Activated CD4-positive, alpha-beta T cell treated with anti-CD3 and anti-CD28 coated beads for 1 hour (primary cell): ENCODE data around the gene FXYD7.
"Not testable (repeated sequence)": the region's sequence is repeated elsewhere in the genome, so short reads cannot be mapped to it uniquely, and the experiment has no call there.

Experiments used
- DNase-seq: peaks from one replicate; pipeline ENCODE4 v3.0.0-alpha.2; 2020

Gene FXYD7, protein sequence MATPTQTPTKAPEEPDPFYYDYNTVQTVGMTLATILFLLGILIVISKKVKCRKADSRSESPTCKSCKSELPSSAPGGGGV

DNA sequence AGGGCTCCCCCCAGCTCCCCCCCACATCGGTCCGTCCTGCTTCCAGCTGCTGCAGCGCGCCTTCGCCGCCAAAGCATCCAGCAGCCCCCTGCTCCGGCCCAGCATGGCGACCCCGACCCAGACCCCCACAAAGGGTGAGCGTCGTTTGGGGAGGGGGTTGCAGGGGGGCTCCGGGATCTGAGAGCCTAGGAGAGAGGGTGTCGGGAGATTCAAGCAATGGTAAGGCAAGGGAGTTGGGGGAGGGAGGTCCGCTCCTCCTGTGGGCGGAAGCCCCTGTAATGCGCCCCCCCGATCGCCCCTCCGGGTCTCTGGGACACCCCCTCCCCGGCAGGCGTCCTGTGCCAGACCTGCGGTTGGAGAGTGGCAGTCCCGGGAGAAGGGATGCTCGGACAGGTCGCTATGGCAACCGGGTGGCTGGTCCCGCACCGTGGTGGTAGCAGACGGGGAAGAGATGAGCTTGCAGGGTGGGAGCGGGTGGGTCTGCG, at the start of gene FXYD7:
Gene FXYD7 (plus strand): TSS at position 25 of the 485 bp plus-strand sequence. CDS start 79 bp downstream, at position 104.
- no peak for DNase-seq

DNA sequence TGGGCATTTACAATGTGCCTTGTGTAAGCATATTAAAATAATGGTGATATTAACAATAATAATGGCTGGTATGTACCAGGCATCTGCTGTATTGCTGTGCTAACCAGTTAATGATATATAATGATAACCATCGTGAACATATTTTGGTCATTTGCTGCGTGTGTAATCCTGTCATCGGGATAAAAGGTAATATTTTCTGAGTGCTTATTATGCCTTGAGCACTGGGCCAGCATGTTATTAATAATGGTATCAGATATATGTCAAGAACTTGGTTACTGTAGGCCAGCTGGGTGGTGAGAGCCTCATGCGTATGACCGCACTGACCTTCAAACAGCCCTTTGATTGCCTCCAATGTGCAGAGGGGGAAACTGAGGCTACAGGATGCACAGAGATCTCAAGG, 49.6 kb upstream of the FXYD7 start:
- no peak for DNase-seq

DNA sequence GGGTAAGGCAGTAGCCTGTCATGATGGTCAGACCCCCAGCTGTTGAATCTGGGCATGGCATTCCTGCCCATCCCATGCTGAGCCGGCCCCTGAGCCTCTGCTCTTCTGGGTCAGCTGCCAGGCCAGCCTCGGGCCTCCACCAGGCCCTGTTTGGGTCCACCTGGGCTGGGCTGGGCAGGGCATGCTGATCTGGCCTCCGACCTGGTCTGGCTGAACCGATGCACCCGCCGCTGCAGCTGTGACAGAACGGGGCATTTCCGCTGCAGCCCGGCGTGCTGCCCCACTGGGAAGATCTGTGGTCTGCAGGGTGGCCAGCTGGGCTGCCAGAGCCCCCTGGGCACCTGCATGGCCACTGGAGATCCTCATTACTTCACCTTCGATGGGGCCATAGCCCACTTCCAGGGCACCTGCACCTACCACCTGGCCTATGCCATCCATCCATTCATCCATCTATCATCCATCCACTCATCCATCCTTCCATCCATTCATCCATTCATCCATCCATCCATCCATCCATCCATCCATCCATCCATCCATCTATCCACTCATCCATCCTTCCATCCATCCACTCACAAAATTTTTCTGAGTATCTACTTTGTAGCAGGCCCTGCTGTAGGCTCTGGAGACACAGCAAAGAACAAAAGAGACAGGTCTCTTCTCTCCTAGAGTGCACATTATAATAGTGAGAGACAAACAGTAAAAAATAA, 49.0 kb upstream of the FXYD7 start:
- no peak for DNase-seq

DNA sequence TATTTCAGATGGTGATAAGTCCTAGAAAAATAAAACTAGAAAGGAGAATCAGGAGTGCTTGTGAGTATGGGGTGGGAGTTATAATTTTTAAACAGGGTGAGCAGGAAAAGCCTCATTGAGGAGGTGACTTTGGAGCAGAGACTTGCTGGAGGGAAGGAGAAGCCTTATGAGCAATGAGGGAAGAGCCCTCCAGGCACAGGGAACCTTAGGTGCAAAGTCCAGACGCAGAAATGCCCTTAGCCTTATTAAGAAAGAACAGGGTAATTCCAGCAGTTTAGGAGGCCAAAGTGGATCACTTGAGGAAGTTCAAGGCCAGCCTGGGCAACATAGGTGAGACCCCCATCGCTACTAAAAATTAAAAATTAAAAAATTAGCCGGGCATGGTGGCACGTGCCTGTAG, 48.4 kb upstream of the FXYD7 start:
- no peak for DNase-seq

DNA sequence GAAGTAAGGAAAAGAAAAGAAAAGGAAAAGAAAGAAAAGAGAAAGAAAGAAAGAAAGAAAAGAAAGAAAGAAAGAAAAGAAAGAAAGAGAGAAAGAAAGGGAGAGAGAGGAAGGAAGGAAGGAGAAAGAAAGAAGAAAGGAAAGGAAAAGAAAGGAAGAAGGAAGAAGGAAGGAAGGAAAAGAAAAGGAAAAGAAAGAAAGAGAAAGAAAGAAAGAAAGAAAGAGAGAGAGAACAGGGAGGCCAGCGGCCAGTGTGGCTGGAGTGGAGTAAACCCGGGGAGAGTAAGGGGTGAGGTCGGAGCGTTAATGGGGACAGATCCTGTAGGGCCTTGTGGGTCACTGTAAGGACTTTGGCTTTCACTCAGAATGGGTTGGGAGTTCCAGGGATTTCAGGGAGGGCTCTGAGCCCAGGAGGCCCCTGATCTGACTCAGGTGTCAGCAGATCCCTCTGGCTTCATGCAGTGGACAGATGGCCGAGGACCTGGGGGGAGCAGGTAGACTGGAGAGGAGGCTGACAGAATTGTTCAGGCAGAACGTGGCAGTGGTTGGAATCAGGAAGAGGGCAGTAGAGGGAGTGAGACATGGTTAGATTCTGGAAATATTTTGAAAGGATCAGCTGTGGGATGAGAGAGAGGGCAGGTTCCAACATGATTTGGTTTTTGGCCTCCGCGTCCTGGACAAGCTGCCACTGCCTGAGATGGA, 47.2 kb upstream of the FXYD7 start:
- no peak for DNase-seq

DNA sequence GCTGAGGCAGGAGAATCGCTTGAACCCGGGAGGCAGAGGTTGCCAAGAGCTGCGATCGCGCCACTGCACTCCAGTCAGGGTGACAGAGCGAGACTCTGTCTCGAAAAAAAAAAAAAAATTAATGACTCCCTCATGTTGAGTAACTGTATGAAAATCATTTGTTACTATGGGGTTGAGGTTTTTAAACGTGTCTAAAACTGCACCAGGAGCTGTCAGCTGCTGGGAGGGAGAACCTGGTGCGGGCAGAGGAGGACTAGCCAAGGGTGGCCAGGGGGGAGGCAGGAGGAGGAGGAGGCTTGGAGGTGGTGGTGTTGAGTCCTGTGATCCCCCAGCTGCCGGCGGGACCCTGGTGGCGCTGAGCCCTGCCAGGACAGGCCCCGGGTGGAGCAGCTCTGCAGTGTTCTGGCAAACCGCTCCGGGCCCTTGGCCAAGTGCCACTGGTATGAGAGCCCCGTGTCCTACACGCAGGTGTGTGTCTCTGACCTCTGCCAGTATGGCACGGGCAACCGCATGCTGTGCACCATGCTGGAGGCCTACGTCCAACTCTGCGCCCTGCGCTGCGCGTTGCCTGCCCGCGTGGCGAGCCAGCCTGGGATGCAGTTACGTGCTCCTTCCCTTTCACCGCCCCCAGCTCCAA, 44.5 kb upstream of the FXYD7 start:
- no peak for DNase-seq

DNA sequence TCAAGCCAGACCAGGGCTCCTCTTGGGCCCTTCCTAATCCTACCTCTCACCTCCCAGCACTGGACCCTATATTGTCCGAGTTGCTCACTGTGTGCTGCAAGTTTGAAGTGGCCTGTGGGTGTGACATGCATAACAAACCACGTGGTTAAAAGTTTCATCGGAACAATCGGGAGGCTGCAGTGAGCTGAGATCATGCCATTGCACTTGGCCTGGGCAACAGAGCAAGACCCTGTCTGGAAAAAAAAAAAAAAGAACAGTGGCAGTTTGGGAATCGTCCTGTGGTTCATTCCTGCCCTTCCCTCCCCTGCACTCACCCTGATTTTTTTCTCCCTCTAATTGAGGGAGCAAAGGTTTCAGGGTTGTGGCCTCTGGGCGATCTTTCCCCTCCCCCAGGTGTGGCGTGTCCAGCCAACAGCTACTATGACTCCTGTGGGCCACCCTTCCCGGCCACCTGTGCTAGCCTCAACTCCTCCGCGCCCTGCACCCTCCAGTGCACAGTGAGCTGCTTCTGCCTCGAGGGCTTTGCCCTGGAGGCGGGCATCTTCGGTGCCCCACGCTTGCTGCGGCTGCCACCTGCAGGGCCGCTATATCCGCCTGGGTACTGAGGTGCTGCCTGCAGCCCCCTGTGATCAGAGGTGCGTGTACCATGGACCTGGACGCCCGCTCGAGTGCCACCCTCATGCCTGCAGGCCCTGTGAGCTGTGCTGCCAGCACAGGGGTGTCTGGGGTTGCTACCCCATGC, 43.7 kb upstream of the FXYD7 start:
- DNase-seq = no peak

DNA sequence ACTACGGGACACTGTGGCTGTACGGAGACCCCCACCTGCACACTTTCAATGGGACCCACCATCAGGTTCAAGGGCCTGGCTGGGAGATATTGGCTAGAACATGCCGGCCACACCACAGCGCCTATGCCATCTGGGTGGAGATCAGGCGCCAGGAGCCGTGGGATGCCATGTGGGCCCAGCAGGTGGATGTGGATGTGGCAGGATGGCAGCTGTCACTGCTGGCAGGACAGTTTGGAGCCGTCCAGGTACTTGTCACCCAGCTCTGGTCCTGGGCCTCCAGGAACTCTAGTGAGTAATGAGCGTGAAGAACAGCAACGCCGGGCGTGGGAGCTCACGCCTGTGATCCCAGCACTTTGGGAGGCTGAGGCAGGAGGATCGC, 43.2 kb upstream of the FXYD7 start:
- no peak for DNase-seq

DNA sequence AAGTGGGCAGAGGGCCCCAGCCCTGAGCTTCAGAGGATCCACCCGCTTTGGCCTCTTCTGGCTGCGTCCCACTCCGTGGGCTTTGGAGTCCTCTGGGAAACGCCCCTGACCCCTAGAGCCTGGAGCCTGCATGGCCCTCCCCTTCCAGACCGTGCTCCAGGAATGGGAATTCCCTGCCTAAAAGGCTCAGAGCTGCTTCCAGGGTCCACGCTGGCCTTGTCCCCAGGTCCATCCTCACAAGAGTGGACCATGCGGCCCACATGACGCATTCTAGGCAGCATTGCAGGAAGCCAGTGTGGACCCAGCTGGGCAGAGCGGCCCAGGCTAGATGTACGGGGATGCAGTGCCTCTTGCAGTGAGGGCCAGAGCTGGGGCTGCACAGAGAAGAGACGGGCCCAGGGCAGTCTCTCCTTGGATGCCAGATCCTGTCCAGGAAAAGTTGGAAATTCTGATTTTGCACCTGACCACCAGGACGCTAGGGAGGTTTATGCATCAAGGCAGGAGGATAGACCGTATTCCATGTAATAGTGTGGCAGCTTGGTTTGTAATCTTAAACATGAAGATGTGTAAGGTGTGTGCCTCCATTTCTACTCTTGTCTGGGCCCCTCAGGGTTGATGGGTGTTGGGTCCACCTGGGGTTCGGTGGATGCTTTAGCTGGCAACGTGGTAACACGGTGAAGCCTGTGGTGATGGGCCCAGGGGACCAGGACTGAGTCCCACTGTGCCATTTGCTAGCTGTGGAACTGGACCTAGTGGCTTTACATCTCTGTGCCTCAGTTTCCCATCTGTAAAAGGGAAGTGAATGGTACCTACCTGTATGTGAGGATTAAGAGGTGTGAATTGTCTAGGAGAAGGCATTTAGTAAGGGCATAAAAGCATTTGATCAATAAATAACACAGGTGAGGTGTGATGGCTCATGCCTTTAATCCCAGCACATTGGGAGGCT, 42.2 kb upstream of the FXYD7 start:
- DNase-seq = no peak

DNA sequence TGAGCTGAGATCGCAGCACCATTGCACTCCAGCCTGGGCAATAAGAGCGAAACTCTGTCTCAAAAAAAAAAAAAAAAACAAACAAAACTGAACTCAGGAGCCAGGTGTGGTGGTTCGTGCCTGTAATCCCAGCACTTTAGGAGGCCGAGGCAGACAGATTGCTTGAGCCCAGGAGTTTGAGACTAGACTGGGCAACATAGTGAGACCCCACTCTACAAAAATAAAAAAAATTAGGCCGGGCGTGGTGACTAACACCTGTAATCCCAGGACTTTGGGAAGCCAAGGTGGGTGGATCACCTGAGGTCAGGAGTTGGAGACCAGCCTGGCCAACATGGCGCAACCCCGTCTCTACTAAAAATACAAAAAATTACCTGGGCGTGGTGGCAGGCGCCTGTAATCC, 41.1 kb upstream of the FXYD7 start:
- not testable (repeated sequence) for DNase-seq

DNA sequence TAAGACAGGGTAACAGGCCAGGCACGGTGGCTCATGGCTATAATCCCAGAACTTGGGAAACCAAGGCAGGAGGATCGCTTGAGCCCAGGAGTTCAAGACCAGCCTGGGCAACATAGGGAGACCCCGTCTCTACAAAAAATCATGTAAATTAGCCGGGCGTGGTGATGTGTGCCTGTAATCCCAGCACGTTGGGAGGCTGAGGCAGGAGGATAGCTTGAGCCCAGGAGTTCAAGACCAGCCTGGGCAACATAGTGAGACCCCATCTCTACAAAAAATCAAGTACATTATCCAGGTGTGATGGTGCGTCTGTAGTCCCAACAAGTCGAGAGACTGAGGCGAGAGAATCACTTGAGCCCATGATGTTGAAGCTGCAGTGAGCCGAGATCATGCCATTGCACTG, 39.4 kb upstream of the FXYD7 start:
- not testable (repeated sequence) for DNase-seq

DNA sequence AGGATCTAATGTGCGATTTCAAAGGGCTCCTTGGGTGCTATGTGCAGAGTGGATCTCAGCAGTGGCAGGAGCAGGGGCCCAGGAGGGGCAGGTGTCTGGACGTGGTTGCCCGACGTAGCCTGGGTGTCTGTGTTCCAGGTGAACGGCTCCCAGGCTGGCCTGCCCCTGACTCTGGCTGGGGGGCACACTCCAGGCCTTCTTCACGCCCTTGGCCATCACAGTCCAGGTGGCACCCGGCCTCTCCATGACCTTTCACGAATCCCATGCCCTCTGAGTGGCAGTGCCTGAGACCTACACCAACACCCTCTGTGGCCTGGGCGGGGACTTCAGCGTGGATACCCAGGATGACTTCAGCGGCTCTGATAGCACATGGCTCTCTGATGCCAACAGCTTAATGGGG, 38.7 kb upstream of the FXYD7 start:
- no peak for DNase-seq

DNA sequence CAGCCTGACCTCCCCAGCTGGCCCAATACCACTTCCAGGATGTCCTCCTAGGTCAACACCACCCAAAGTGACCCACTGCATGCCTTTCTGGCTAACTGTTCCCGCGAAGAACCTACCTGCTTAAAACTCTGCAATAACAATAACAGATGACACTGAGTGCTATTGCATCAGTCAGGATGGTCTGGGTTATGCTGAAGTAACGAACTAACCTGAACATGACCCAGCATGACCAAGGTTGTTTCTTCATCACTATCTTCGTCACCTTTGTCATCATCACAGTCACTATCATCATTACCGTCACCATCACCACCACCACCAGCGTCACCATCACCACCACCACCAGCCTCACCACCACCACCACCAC, 38.0 kb upstream of the FXYD7 start:
- no peak for DNase-seq

DNA sequence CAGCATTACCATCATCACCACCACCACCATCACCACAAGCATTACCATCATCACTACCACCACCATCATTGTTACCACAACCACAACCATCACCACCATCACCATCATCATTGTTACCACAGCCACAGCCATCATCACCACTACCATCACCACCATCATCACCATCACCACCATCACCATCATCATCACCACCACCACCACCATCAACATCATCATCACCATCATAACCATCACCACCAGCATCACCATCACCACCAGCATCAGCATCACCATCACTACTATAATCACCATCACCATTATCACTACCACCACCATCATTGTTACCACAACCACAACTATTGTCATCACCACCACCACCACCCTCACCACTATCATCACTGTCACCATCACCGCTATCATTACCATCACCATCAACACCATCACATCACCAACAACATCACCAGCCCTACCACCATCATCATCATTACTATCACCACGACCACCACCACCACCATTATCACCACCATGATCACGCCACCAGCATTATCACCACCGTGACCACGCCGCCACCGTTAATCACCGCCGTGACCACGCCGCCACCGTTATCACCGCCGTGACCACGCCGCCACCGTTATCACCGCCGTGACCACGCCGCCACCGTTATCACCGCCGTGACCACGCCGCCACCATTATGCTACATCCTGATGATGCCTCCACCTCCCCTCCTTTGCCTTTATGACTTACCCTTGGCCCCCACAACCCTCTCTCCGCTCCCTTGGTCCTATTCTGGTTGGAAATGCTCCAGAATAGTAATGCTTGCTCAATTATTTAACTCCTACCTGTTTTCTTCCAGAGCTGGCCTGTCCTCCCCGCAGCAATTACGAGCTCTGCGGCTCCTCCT, 37.4 kb upstream of the FXYD7 start:
- no peak for DNase-seq

DNA sequence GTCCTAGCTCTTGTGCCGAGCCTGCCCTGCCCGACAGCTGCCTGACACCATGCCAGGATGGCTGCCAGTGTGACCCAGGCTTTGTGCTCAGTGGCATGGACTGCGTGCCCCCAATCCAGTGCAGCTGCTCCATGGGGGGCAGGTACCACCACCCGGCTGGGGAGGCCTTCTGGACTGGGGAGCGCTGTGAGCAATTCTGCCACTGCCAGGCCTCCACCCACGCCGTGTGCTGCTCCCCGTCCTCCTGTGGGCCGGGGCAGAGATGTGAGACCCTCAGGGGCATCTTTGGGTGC, 36.8 kb upstream of the FXYD7 start:
- DNase-seq = no peak

DNA sequence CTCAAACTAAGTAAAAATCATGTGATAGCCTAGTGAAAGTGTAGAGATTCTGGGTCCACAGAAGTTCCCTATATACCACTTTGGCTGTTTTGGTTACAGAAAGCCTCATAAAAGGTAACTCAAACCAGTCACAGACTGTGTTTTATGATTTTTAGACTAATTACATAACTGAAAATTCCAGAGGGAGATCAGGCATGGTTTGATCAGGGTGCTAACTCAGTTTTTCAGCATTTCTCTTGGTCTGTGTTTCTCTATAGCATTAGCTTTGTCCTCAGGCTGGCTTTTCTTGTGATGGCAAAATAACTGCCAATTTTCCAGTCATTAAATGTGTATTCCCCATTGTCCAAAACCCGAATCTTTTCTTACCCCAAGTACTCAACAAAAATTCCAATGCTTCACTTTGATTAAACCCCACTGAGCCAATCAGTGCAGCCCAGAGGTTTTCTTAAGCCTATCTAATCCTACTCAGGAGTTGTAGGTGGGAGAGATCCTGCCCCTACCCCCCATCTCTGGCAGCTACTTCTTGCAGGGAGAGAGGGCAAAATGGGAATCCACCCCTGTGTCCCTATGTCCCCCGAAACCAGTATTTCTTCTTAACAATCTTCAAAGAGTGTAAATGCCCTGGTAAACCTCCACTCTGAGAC, 36.0 kb upstream of the FXYD7 start:
- no peak for DNase-seq

DNA sequence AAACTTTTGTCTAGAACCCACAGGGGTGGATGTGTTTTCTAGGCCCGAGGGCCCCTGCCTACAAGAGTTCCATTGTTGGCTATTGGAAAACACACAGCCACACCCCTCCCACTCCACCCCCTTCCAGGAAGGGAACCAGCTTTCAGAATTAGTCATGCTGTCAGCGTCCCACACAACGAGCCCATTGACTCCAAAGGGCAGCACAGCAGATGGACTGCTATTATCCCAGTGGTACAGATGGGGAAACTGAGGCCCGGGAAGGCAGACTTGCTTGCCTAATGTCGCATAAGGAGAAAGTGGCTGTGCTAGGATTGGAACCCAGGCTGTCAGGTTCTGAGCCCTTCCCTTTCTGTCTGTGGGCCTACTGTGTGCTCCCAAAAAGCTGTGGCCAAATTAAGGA, 35.5 kb upstream of the FXYD7 start:
- no peak for DNase-seq

DNA sequence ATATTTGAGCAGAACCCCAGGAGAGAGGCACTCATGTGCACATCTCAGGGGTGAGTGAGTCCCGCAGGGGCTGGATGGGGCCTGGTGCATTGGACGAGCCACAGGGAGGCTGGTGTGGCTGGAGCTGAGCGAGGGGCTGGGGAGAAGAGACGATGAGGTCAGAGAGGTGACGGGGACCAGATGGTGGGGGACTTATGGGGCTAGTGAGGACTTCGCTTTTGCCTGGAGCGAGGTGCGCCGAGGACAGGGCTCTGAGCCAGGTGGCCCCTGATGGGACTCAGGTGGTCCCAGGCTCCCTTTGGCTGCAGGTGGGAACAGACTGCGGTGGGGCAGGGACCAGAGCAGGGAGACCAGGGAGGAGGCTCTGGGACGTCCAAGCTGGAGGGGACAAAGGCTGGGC, 34.3 kb upstream of the FXYD7 start:
- no peak for DNase-seq

DNA sequence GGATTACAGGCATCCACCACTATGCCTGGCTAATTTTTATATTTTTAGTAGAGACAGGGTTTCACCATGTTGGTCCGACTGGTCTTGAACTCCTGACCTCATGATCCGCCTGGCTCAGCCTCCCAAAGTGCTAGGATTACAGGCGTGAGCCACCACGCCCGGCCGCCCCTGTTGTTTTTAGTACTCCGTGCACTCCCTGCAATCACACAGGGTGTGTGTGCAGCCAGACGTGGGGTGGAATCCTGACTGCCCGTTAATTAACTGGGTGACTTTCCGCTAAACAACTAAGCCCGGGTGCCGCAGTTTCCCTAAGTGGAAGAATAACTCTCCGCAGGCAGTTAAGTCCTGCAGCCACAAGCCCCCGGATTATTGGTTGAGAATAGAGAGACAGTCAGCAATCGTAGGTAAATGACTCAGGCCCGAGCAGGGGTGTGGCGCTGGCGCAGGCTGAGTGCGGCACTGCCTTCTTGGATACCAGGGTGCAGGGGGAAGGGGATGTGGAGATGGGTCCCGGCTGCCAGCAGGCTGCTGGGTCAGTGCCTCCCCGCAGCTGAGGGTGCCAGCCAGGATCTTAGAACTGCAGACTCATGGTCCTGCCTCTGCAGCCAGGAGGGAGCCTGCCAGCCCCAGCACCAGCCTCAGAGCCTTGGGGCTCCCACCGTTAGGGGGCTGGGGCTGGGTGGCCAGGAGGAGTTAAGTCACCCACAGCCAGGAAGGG, 33.5 kb upstream of the FXYD7 start:
- DNase-seq = no peak

DNA sequence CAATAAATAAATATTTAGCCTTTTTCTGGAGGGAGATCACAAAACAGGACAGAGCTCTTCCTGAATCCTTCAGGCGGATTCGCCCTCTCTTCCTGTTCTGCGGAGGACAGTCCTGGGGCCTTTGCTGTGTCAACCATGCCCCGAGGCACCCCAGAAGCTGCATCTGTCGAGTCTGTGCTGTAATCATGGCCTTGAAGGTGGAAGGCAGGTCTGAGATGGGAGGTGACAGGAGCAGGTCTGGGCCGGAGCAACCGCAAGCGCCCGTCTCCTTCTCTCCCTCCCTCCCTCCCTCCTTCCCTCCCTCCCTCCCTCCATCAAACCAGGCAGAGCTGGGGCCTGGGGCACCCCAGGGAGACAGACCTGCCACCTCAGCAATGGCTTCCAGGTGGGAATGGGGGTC, 32.1 kb upstream of the FXYD7 start:
- DNase-seq = no peak
